ENCODE data around the gene WWOX.
A peak's percentile ranks its signal among the peaks of the same experiment; 100 is the strongest.

WWOX gene

DNA sequence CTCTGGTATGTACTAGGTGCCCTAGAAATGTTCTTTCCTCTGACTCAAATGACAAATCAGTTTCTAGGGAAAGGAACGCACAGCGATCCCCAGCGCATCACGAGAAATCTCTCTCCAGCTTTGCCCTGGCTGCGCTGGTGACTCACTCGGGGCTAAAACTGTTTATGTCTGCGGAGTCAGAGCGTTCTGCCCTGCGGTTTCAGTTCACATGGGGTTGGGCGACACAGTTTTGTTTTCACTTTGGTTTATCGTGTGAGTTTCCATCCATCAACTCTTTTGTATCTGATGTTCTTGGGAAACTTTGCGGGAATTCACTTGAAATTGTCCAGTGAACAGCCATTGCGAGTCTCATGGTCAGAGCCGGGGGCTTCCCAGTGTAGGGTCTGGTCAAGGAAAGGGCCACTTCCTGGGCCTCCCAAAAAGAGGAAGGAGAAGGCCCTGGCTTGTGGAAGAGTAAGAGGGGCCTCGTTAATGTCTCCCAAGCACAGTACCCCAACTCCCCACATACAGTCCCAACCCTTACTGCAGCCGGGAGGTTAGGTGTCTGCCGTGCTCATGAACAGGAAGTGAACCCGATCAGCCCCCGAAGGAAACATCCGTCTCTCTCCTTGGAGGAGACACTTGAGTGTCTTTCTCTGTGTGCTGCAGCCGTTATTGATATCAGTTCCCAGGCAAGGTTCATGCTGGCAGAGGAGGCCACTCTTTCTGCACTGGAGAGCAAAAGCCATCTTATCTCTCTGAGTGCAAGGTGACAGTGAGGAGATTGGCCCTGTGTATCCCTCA lies 643.2 kb downstream of the WWOX start:
- H3K4me3 ChIP-seq (ENCODE audit: low read length in 2 of 2): peak overlapping the region; percentile 32 to 58

DNA sequence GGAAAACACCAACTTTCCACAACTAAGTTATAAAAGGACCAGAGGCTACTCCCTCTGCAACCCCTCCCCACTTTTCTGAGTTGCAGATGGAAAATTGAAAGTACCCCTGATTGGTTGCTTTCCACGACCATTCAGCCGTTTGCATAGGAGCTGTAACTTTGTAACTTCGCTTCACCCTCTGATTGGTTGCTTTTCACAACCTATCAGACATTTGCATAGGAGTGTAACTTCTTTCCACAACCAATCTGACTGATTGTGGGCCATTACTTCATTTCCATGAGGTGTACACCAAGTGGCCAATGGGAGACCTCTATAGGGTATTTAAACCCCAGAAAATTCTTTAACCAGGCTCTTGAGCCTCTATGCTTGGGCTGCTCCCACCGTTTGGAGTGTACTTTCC lies 644.1 kb downstream of the WWOX start:
- Histone ChIP-seq H3K4me3 (ENCODE audit: low read length in 2 of 2) (peak overlapping the region in 1 of 2 donors; percentile 33), H3K4me1 (ENCODE audit: control insufficient read depth in 2 of 2, insufficient read depth in 2 of 2, low read length in 2 of 2) (peaks cover 23 to 31% of the 10 kb centered on the region in 2 donors), H3K36me3 (ENCODE audit: control insufficient read depth in 2 of 2, insufficient read depth in 2 of 2, low read length in 2 of 2) (no peaks in the 10 kb centered on the region), H3K27me3 (ENCODE audit: control insufficient read depth in 2 of 2, insufficient read depth in 2 of 2, low read length in 2 of 2) (no peaks in the 10 kb centered on the region), H3K9me3 (ENCODE audit: control insufficient read depth in 2 of 2, low read length in 2 of 2) (no peaks in the 10 kb centered on the region), H3K9ac (ENCODE audit: low read depth in 1 of 2, low read length in 2 of 2) (peak overlapping the region; percentile 25 to 38), H3K27ac (ENCODE audit: low read depth in 2 of 2, low read length in 2 of 2) (peak overlapping the region; percentile 86)

More for the DNA sequence above, 643.2 kb downstream of the WWOX start:
- no peaks in the 10 kb centered on the region for H3K27me3 ChIP-seq (ENCODE audit: control insufficient read depth in 2 of 2, insufficient read depth in 2 of 2, low read length in 2 of 2)
- H3K9me3 ChIP-seq (ENCODE audit: control insufficient read depth in 2 of 2, low read length in 2 of 2): no peaks in the 10 kb centered on the region
- H3K27ac ChIP-seq (ENCODE audit: low read depth in 2 of 2, low read length in 2 of 2): peak overlapping the region; percentile 86
- peak overlapping the region in 1 of 2 donors; percentile 33 for H3K9ac ChIP-seq (ENCODE audit: low read depth in 1 of 2, low read length in 2 of 2)
- no peaks in the 10 kb centered on the region for H3K36me3 ChIP-seq (ENCODE audit: control insufficient read depth in 2 of 2, insufficient read depth in 2 of 2, low read length in 2 of 2)
- H3K4me1 ChIP-seq (ENCODE audit: control insufficient read depth in 2 of 2, insufficient read depth in 2 of 2, low read length in 2 of 2): peaks cover 23 to 33% of the 10 kb centered on the region in 2 donors

DNA sequence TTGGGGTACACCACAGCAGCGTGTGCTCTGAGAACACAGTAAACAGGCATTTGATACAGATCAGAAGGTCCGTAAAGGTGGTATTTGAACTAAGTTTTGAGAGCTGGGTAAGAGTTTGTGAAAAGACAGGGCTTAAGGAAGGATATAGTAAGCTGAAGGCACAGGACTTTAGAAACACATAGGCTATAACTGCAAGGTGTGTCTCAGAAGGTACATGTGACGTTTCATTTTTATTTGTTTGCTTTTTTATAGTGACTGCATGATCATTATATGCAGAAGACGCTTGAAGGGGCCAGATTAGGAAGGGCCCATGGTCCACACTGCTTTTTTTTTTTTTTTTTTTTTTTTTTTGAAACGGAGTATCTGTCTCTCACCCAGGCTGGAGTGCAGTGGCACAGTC lies 644.6 kb downstream of the WWOX start:
- Histone ChIP-seq H3K4me3 (ENCODE audit: low read length in 2 of 2) (peak overlapping the region; percentile 33 to 40), H3K4me1 (ENCODE audit: control insufficient read depth in 2 of 2, insufficient read depth in 2 of 2, low read length in 2 of 2) (peaks cover 23 to 31% of the 10 kb centered on the region in 2 donors), H3K36me3 (ENCODE audit: control insufficient read depth in 2 of 2, insufficient read depth in 2 of 2, low read length in 2 of 2) (no peaks in the 10 kb centered on the region), H3K27ac (ENCODE audit: low read depth in 2 of 2, low read length in 2 of 2) (peak overlapping the region; percentile 86), H3K27me3 (ENCODE audit: control insufficient read depth in 2 of 2, insufficient read depth in 2 of 2, low read length in 2 of 2) (no peaks in the 10 kb centered on the region), H3K9ac (ENCODE audit: low read depth in 1 of 2, low read length in 2 of 2) (peak overlapping the region; percentile 25 to 38), H3K9me3 (ENCODE audit: control insufficient read depth in 2 of 2, low read length in 2 of 2) (no peaks in the 10 kb centered on the region)

DNA sequence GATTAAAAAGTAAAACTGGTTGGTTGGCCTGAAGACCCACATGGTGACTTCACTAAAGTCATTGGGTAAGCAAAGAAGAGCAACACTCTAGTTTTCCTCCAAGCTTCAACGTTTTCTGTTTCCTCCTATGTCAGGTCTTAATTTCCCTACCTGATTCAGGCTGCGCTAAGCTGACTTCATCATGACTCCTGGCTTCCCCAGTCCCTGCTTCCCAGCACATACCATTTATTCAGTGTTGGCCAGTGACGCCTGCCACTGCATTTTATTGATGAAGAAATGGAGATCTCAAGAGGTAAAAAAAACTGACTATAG lies 645.3 kb downstream of the WWOX start:
- Histone ChIP-seq H3K4me3 (ENCODE audit: low read length in 2 of 2) (no peak overlapping the region), H3K36me3 (ENCODE audit: control insufficient read depth in 2 of 2, insufficient read depth in 2 of 2, low read length in 2 of 2) (no peaks in the 10 kb centered on the region), H3K27ac (ENCODE audit: low read depth in 2 of 2, low read length in 2 of 2) (peak overlapping the region; percentile 61 to 79), H3K4me1 (ENCODE audit: control insufficient read depth in 2 of 2, insufficient read depth in 2 of 2, low read length in 2 of 2) (peaks cover 23 to 31% of the 10 kb centered on the region in 2 donors), H3K27me3 (ENCODE audit: control insufficient read depth in 2 of 2, insufficient read depth in 2 of 2, low read length in 2 of 2) (no peaks in the 10 kb centered on the region), H3K9ac (ENCODE audit: low read depth in 1 of 2, low read length in 2 of 2) (peak overlapping the region in 1 of 2 donors; percentile 28), H3K9me3 (ENCODE audit: control insufficient read depth in 2 of 2, low read length in 2 of 2) (no peaks in the 10 kb centered on the region)

DNA sequence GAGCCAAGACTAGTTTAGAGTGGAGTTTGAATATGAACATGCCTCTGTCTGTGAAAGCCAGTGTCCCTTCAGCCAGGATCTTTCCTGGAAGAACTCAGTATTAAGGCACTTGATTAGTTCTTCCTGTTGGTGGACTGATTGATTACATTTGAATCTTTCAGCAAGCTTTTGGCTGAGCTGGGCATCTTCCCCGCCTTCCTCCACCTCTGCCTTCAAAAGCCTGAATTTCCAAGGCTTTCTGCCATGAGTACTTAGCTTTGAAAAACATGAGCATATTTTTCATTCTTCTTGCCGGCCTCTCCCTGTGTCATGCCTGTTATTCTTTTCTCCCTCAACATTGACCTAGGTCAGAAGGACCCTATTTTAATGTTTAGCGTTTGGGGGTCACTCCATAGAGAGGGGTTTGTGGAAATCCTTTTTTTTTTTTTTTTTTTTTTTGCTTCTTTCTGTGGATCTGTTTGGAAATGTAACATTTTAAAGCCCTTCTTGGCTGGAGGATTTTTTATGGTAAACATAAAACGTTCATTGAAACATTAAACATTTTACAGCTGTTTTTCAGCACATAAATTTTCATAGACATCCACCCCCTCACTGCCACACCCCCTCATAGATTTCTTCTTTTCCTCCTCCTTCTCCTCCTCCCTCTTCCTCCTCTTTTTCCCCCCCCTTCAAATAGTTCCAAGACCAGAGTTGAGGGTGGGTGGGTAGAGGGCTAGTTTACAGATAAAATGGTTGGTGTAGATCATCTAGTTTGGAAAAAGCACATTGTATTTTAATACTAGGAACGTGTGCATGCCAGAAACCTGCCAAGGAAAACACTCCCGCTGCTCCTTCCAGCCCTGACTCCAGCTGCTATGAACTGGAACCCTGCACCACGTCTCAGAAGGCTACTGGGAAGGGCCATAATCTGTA lies 645.9 kb downstream of the WWOX start:
- H3K9me3 ChIP-seq (ENCODE audit: control insufficient read depth in 2 of 2, low read length in 2 of 2): no peaks in the 10 kb centered on the region
- H3K9ac ChIP-seq (ENCODE audit: low read depth in 1 of 2, low read length in 2 of 2): peak overlapping the region in 1 of 2 donors; percentile 28
- H3K4me1 ChIP-seq (ENCODE audit: control insufficient read depth in 2 of 2, insufficient read depth in 2 of 2, low read length in 2 of 2): peaks cover 23 to 31% of the 10 kb centered on the region in 2 donors
- peak overlapping the region in 1 of 2 donors; percentile 16 for H3K4me3 ChIP-seq (ENCODE audit: low read length in 2 of 2)
- H3K27ac ChIP-seq (ENCODE audit: low read depth in 2 of 2, low read length in 2 of 2): peak overlapping the region; percentile 61 to 79
- H3K36me3 ChIP-seq (ENCODE audit: control insufficient read depth in 2 of 2, insufficient read depth in 2 of 2, low read length in 2 of 2): no peaks in the 10 kb centered on the region
- no peaks in the 10 kb centered on the region for H3K27me3 ChIP-seq (ENCODE audit: control insufficient read depth in 2 of 2, insufficient read depth in 2 of 2, low read length in 2 of 2)

DNA sequence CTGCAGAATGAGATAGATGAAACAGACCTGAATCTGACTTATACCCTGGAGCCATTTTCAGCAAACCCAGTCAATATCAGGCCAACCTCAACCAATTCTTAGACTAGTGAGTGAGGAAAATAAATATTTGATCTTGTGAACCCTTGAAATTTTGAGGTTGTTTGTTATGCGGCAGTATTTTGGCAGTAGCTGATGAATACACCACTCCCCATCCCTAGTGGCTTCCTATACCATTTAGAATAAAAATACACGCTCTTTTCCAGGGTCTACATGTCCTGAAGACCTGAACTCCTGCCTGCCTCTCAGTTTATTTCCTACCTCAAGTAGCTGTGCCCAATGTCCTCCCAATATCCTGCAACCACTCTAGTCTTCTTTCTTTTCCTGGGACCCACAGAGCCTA lies 647.3 kb downstream of the WWOX start:
- H3K4me1 ChIP-seq (ENCODE audit: control insufficient read depth in 2 of 2, insufficient read depth in 2 of 2, low read length in 2 of 2): peaks cover 23 to 31% of the 10 kb centered on the region in 2 donors
- no peaks in the 10 kb centered on the region for H3K27me3 ChIP-seq (ENCODE audit: control insufficient read depth in 2 of 2, insufficient read depth in 2 of 2, low read length in 2 of 2)
- no peaks in the 10 kb centered on the region for H3K9me3 ChIP-seq (ENCODE audit: control insufficient read depth in 2 of 2, low read length in 2 of 2)
- H3K9ac ChIP-seq (ENCODE audit: low read depth in 1 of 2, low read length in 2 of 2): no peak overlapping the region
- H3K27ac ChIP-seq (ENCODE audit: low read depth in 2 of 2, low read length in 2 of 2): no peak overlapping the region
- H3K36me3 ChIP-seq (ENCODE audit: control insufficient read depth in 2 of 2, insufficient read depth in 2 of 2, low read length in 2 of 2): no peaks in the 10 kb centered on the region
- H3K4me3 ChIP-seq (ENCODE audit: low read length in 2 of 2): no peak overlapping the region

DNA sequence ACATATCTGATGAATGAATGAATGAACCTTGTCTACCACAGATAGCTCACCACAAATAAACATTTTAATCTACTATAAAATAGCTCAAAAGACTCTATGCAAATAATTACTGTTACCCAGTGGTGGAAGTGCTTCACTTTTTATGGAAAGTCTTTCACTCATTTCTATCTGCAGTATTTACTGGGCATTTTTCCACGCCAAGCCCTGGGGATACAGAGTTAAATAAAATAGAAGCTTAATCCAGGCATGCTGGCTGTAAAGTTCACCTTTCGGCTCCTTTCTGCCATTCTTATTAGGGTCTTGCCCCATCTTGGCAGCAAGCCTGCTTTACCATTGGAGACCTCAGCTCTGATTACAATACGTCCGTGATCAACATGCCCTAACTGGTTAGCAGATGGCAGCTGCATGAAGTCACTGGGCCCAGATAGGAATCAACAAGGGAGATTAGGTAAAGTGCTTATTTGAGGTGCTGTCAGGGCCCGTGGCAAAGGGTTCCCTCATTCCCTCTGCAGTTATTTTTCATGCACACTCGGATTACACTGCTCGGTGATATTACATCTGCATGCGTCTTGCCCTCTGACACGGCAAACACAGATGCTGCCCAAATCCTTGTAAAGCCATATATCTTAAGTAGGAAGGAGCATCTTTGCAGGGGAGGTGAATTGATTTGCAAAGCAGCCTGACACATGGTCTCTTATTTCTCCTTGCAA lies 648.9 kb downstream of the WWOX start:
- Histone ChIP-seq H3K9me3 (ENCODE audit: control insufficient read depth in 2 of 2, low read length in 2 of 2) (no peaks in the 10 kb centered on the region), H3K36me3 (ENCODE audit: control insufficient read depth in 2 of 2, insufficient read depth in 2 of 2, low read length in 2 of 2) (no peaks in the 10 kb centered on the region), H3K9ac (ENCODE audit: low read depth in 1 of 2, low read length in 2 of 2) (no peak overlapping the region), H3K4me1 (ENCODE audit: control insufficient read depth in 2 of 2, insufficient read depth in 2 of 2, low read length in 2 of 2) (peaks cover 21 to 27% of the 10 kb centered on the region in 2 donors), H3K4me3 (ENCODE audit: low read length in 2 of 2) (no peak overlapping the region), H3K27me3 (ENCODE audit: control insufficient read depth in 2 of 2, insufficient read depth in 2 of 2, low read length in 2 of 2) (no peaks in the 10 kb centered on the region), H3K27ac (ENCODE audit: low read depth in 2 of 2, low read length in 2 of 2) (no peak overlapping the region)

DNA sequence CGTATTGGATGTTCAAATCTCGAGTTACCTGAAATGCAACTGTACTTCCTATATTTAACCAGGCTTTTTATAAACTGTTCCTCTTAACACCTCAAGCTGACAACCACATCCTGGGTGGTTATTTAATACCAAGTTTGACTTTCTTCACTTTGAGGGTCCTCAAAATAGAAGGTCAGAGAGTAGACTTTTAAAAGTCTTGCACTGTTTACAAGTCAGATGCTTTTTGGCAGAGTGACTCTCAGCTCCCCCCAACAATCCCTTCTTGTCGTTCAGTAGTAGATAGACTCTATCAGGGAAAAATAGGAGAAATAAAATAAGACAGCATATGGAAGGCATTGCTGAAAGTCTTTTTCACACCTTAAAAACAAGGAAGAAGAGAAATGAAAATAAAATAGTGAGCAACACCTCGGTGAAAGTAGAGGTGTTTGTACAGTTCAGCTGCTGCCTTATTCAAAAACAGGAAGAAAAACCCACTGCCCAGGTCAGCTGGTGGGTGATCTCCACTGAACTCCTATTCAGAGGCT lies 650.4 kb downstream of the WWOX start:
- Histone ChIP-seq H3K9me3 (ENCODE audit: control insufficient read depth in 2 of 2, low read length in 2 of 2) (no peaks in the 10 kb centered on the region), H3K4me1 (ENCODE audit: control insufficient read depth in 2 of 2, insufficient read depth in 2 of 2, low read length in 2 of 2) (peaks cover 9 to 14% of the 10 kb centered on the region in 2 donors), H3K36me3 (ENCODE audit: control insufficient read depth in 2 of 2, insufficient read depth in 2 of 2, low read length in 2 of 2) (no peaks in the 10 kb centered on the region), H3K27me3 (ENCODE audit: control insufficient read depth in 2 of 2, insufficient read depth in 2 of 2, low read length in 2 of 2) (no peaks in the 10 kb centered on the region), H3K27ac (ENCODE audit: low read depth in 2 of 2, low read length in 2 of 2) (no peak overlapping the region), H3K4me3 (ENCODE audit: low read length in 2 of 2) (peak overlapping the region in 1 of 2 donors; percentile 13), H3K9ac (ENCODE audit: low read depth in 1 of 2, low read length in 2 of 2) (no peak overlapping the region)

DNA sequence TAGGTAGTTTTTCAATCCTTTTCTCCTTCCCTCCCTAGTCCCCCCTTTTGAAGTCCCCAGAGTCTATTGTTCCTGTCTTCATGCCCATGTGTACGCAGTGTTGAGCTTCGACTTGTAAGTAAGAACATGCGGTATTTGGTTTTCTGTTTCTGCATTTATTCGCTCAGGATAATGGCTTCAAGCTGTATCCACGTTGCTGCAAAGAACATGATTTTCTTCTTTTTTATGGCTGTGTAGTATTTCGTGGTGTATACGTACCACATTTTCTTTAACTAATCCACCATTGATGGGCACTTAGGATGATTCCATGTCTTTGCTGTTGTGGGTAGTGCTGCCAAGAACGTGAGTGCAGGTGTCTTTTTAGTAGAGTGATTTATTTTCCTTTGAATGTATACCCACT lies 651.2 kb downstream of the WWOX start:
- Histone ChIP-seq H3K27ac (ENCODE audit: low read depth in 2 of 2, low read length in 2 of 2) (no peak overlapping the region), H3K9ac (ENCODE audit: low read depth in 1 of 2, low read length in 2 of 2) (no peak overlapping the region), H3K36me3 (ENCODE audit: control insufficient read depth in 2 of 2, insufficient read depth in 2 of 2, low read length in 2 of 2) (no peaks in the 10 kb centered on the region)

More for the DNA sequence above, 651.2 kb downstream of the WWOX start:
- Histone ChIP-seq H3K9me3 (ENCODE audit: control insufficient read depth in 2 of 2, low read length in 2 of 2) (no peaks in the 10 kb centered on the region), H3K4me3 (ENCODE audit: low read length in 2 of 2) (no peak overlapping the region), H3K4me1 (ENCODE audit: control insufficient read depth in 2 of 2, insufficient read depth in 2 of 2, low read length in 2 of 2) (peaks cover 4 to 7% of the 10 kb centered on the region in 2 donors), H3K27me3 (ENCODE audit: control insufficient read depth in 2 of 2, insufficient read depth in 2 of 2, low read length in 2 of 2) (no peaks in the 10 kb centered on the region)

All from mucosa of rectum (tissue), 2 donors.